ENCODE data around the gene LRRK1.

LRRK1 gene

GRCh38 chr15:100980410-100981046 lies 61.4 kb downstream of the LRRK1 start:
- TF ChIP-seq CTCF (IDR thresholded peaks at IDR 0.05; ENCODE audit: low read length), result no peak
- Histone ChIP-seq H3K79me2 (ENCODE audit: insufficient read depth, low read length) (no peaks in the 10 kb centered on the region), H3K36me3 (ENCODE audit: insufficient read depth, low read length) (peaks cover 68% of the 10 kb centered on the region), H3K27ac (ENCODE audit: low read depth, low read length, poor library complexity, severe bottlenecking) (peak overlapping the region; percentile 62), H3F3A (ENCODE audit: insufficient read depth, low read length) (no peaks in the 10 kb centered on the region), H2AFZ (ENCODE audit: low read length) (no peak overlapping the region), H3K9me3 (ENCODE audit: low read length) (no peaks in the 10 kb centered on the region), H3K9me2 (ENCODE audit: low read depth, low read length) (no peaks in the 10 kb centered on the region), H3K4me3 (ENCODE audit: low read depth, low read length, poor library complexity, severe bottlenecking) (no peak overlapping the region), H3K4me2 (ENCODE audit: low read length) (no peak overlapping the region; the same call in 1 of the 2 replicates), H3K27me3 (ENCODE audit: insufficient read depth, low read length) (no peaks in the 10 kb centered on the region), H3K9ac (ENCODE audit: low read length) (no peak overlapping the region), H4K20me1 (ENCODE audit: insufficient read depth, low read length) (no peaks in the 10 kb centered on the region), H3K4me1 (ENCODE audit: insufficient read depth, low read length, severe bottlenecking) (peaks cover 23% of the 10 kb centered on the region)

DNA sequence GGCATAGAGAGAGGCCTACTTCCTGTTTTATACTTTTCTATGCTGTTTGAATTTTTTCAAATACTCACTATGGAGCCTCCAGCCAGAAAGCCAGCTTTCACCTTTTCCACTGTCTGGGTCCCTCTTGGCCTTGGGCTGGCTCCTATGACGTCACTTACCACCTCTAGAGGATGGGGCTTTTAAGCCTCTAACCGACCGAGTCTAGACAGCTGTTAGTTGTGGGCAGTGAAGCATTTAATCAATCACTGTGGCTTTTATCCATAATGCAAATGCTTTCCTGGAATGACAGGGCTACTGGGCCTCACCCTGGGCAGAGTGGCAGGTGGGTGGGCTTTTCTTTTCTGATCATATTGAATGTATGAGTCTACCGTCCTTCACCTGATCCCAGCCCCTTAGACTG lies 61.9 kb downstream of the LRRK1 start:
- H3K4me3 ChIP-seq (ENCODE audit: low read depth, low read length, poor library complexity, severe bottlenecking), result no peak overlapping the region
- H3K27me3 ChIP-seq (ENCODE audit: insufficient read depth, low read length), result no peaks in the 10 kb centered on the region
- no peaks in the 10 kb centered on the region for H3K9me2 ChIP-seq (ENCODE audit: low read depth, low read length)
- H3K79me2 ChIP-seq (ENCODE audit: insufficient read depth, low read length), result no peaks in the 10 kb centered on the region
- no peak overlapping the region for H2AFZ ChIP-seq (ENCODE audit: low read length)
- no peaks in the 10 kb centered on the region; the same call in 1 of the 2 replicates for H3F3A ChIP-seq (ENCODE audit: insufficient read depth, low read length)
- no peaks in the 10 kb centered on the region for H3K9me3 ChIP-seq (ENCODE audit: low read length)
- peaks cover 23% of the 10 kb centered on the region for H3K4me1 ChIP-seq (ENCODE audit: insufficient read depth, low read length, severe bottlenecking)
- H4K20me1 ChIP-seq (ENCODE audit: insufficient read depth, low read length), result no peaks in the 10 kb centered on the region
- H3K36me3 ChIP-seq (ENCODE audit: insufficient read depth, low read length), result peaks cover 69% of the 10 kb centered on the region
- no peak for TF ChIP-seq EZH2 (IDR thresholded peaks at IDR 0.05; ENCODE audit: borderline replicate concordance, low read length)
- no peak for TF ChIP-seq CTCF (IDR thresholded peaks at IDR 0.05; ENCODE audit: low read length)
- no peak overlapping the region for H3K9ac ChIP-seq (ENCODE audit: low read length)
- H3K27ac ChIP-seq (ENCODE audit: low read depth, low read length, poor library complexity, severe bottlenecking), result peak overlapping the region; percentile 62
- no peak overlapping the region; the same call in 1 of the 2 replicates for H3K4me2 ChIP-seq (ENCODE audit: low read length)

DNA sequence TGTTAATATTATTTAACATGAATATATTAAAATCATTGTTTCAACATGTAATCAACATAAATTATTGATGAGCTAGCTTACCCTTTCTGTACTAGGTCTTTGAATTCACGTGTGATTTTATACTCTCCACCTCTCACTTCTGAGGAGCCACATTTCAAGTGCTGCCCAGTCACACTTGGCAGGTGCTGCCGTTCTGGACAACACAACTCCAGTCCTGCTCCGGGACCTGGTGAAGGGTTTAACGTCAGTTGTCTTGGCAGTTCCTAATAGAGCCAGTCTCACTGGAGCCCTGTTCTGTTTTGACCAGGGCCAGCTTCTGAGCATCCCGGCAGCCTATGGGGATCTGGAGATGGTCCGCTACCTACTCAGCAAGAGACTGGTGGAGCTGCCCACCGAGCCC lies 64.1 kb downstream of the LRRK1 start:
- peaks cover 23% of the 10 kb centered on the region for H3K4me1 ChIP-seq (ENCODE audit: insufficient read depth, low read length, severe bottlenecking)
- H3K4me3 ChIP-seq (ENCODE audit: low read depth, low read length, poor library complexity, severe bottlenecking), result no peak overlapping the region
- no peak overlapping the region for H3K27ac ChIP-seq (ENCODE audit: low read depth, low read length, poor library complexity, severe bottlenecking)
- H4K20me1 ChIP-seq (ENCODE audit: insufficient read depth, low read length), result no peaks in the 10 kb centered on the region
- no peaks in the 10 kb centered on the region for H3K27me3 ChIP-seq (ENCODE audit: insufficient read depth, low read length)
- no peak overlapping the region for H3K9ac ChIP-seq (ENCODE audit: low read length)
- H3F3A ChIP-seq (ENCODE audit: insufficient read depth, low read length), result no peaks in the 10 kb centered on the region; the same call in 1 of the 2 replicates
- H3K9me3 ChIP-seq (ENCODE audit: low read length), result no peaks in the 10 kb centered on the region
- no peaks in the 10 kb centered on the region for H3K9me2 ChIP-seq (ENCODE audit: low read depth, low read length)
- no peak overlapping the region for H2AFZ ChIP-seq (ENCODE audit: low read length)
- no peak for TF ChIP-seq EZH2 (IDR thresholded peaks at IDR 0.05; ENCODE audit: borderline replicate concordance, low read length)
- no peak for TF ChIP-seq CTCF (IDR thresholded peaks at IDR 0.05; ENCODE audit: low read length)
- H3K4me2 ChIP-seq (ENCODE audit: low read length), result no peak overlapping the region
- no peaks in the 10 kb centered on the region for H3K79me2 ChIP-seq (ENCODE audit: insufficient read depth, low read length)
- H3K36me3 ChIP-seq (ENCODE audit: insufficient read depth, low read length), result peaks cover 72% of the 10 kb centered on the region
